Measurements from ENCODE around the gene UBALD1.

- TF ChIP-seq YY1 (IDR thresholded peaks at IDR 0.05; ENCODE audit: low read depth, low read length) (no peak), CTCF (IDR thresholded peaks at IDR 0.05 in 2 of 3, conservative IDR thresholded peaks at IDR 0.05 in 1 of 3; ENCODE audit: control insufficient read depth in 2 of 3, extremely low read depth in 1 of 3, insufficient read depth in 1 of 3, low read depth in 3 of 3, low read length in 3 of 3) (no peak), IRF4 (IDR thresholded peaks at IDR 0.05; ENCODE audit: low read depth, low read length) (no peak), SREBF1 (IDR thresholded peaks at IDR 0.05; ENCODE audit: low read length) (no peak), ZNF622 (IDR thresholded peaks at IDR 0.05) (no peak), ESRRA (IDR thresholded peaks at IDR 0.05; ENCODE audit: low read length) (no peak), NFYB (IDR thresholded peaks at IDR 0.05; ENCODE audit: insufficient read depth, low read depth, low read length) (no peak), FOS (IDR thresholded peaks at IDR 0.05; ENCODE audit: borderline replicate concordance, extremely low read depth, insufficient read length) (no peak), TBL1XR1 (IDR thresholded peaks at IDR 0.05; ENCODE audit: low read depth, low read length) (no peak), POLR2A (IDR thresholded peaks at IDR 0.05; ENCODE audit: low read depth, low read length) (no peak), POLR2AphosphoS2 (IDR thresholded peaks at IDR 0.05; ENCODE audit: low read depth, low read length) (no peak), POLR2AphosphoS5 (IDR thresholded peaks at IDR 0.05; ENCODE audit: low read length) (no peak), MXI1 (IDR thresholded peaks at IDR 0.05; ENCODE audit: low read depth, low read length) (no peak)
- TF ChIP-seq, protein P1, sequence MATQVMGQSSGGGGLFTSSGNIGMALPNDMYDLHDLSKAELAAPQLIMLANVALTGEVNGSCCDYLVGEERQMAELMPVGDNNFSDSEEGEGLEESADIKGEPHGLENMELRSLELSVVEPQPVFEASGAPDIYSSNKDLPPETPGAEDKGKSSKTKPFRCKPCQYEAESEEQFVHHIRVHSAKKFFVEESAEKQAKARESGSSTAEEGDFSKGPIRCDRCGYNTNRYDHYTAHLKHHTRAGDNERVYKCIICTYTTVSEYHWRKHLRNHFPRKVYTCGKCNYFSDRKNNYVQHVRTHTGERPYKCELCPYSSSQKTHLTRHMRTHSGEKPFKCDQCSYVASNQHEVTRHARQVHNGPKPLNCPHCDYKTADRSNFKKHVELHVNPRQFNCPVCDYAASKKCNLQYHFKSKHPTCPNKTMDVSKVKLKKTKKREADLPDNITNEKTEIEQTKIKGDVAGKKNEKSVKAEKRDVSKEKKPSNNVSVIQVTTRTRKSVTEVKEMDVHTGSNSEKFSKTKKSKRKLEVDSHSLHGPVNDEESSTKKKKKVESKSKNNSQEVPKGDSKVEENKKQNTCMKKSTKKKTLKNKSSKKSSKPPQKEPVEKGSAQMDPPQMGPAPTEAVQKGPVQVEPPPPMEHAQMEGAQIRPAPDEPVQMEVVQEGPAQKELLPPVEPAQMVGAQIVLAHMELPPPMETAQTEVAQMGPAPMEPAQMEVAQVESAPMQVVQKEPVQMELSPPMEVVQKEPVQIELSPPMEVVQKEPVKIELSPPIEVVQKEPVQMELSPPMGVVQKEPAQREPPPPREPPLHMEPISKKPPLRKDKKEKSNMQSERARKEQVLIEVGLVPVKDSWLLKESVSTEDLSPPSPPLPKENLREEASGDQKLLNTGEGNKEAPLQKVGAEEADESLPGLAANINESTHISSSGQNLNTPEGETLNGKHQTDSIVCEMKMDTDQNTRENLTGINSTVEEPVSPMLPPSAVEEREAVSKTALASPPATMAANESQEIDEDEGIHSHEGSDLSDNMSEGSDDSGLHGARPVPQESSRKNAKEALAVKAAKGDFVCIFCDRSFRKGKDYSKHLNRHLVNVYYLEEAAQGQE (IDR thresholded peaks at IDR 0.05; ENCODE audit: low read depth, low read length), result no peak
Observed at GRCh38 chr16:4580250-4580649, 34.4 kb downstream of the UBALD1 start.

Measured in GM12878 (cell line).